Ishikawa (cell line): ENCODE measurements around the gene ABCA1.

Experiments used
- CEBPB ChIP-seq: IDR thresholded peaks from 2 replicates; pipeline ENCODE4 v1.6.1; 2012
- CREB1 ChIP-seq: IDR thresholded peaks from 2 replicates; pipeline ENCODE4 v1.6.1; 2012; ENCODE audit warnings: low read depth
- EP300 ChIP-seq: IDR thresholded peaks from 2 replicates; pipeline ENCODE4 v1.6.1; 2012; ENCODE audit warnings: borderline replicate concordance
- NFIC ChIP-seq: IDR thresholded peaks from 2 replicates; pipeline ENCODE4 v1.6.1; 2012
- RAD21 ChIP-seq: IDR thresholded peaks from 2 replicates; pipeline ENCODE4 v1.6.1; 2012; ENCODE audit warnings: low read depth
- TAF1 ChIP-seq: IDR thresholded peaks from 2 replicates; pipeline ENCODE4 v1.6.1; 2012; ENCODE audit warnings: low read depth, mild to moderate bottlenecking
- TCF12 ChIP-seq: IDR thresholded peaks from 2 replicates; pipeline ENCODE4 v1.6.1; 2012; ENCODE audit warnings: low read depth
- TEAD4 ChIP-seq: IDR thresholded peaks from 2 replicates; pipeline ENCODE4 v1.6.1; 2012
- YY1 ChIP-seq: IDR thresholded peaks from 2 replicates; pipeline ENCODE4 v1.6.1; 2012; ENCODE audit warnings: low read depth
- TF ChIP-seq, protein P1 (sequence below): IDR thresholded peaks from 2 replicates; pipeline ENCODE4 v1.6.1; 2012
- TF ChIP-seq, protein P2 (sequence below): IDR thresholded peaks from 2 replicates; pipeline ENCODE4 v1.6.1; 2012; ENCODE audit warnings: low read depth, mild to moderate bottlenecking
- TF ChIP-seq, protein P3 (sequence below): IDR thresholded peaks from 2 replicates; pipeline ENCODE4 v1.6.1; 2012

DNA sequence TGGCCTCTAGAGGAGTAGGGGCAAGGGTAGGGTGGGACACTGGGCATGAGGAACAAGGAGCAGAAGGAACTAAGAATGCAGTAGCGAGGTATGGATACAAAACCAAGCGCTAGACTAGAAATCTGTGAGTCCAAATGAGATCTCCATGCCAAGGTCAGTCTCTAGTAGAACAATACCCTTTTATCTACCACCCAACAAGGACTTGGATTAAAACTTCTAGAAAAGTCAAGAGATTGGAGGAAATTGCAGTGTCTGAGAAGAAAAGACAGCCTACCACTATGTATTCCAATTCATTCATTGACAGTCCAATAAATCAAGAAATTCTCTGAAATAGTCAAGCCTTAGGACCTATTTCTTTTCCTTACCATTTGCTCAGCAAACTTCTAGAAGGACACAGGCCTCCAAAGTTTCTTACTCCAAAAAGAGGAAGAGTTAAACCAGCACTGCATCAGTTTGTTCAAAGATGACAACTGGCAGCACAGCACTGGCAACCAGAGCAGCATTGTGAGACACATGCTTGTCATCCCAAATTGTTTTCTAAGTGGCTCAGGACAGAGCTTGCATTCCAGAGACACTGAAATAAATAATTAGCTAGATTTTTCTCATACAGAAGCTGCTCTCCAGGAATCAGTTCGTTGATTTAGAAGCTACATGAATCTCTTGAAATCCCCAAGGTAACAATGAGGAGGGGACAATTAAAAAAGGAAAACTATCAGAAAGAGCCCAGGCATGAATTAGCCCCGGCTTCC lies 22.6 kb downstream of the ABCA1 start:
- TF ChIP-seq, protein P1, sequence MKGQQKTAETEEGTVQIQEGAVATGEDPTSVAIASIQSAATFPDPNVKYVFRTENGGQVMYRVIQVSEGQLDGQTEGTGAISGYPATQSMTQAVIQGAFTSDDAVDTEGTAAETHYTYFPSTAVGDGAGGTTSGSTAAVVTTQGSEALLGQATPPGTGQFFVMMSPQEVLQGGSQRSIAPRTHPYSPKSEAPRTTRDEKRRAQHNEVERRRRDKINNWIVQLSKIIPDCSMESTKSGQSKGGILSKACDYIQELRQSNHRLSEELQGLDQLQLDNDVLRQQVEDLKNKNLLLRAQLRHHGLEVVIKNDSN: no peak
- TF ChIP-seq YY1: no peak
- TF ChIP-seq, protein P2, sequence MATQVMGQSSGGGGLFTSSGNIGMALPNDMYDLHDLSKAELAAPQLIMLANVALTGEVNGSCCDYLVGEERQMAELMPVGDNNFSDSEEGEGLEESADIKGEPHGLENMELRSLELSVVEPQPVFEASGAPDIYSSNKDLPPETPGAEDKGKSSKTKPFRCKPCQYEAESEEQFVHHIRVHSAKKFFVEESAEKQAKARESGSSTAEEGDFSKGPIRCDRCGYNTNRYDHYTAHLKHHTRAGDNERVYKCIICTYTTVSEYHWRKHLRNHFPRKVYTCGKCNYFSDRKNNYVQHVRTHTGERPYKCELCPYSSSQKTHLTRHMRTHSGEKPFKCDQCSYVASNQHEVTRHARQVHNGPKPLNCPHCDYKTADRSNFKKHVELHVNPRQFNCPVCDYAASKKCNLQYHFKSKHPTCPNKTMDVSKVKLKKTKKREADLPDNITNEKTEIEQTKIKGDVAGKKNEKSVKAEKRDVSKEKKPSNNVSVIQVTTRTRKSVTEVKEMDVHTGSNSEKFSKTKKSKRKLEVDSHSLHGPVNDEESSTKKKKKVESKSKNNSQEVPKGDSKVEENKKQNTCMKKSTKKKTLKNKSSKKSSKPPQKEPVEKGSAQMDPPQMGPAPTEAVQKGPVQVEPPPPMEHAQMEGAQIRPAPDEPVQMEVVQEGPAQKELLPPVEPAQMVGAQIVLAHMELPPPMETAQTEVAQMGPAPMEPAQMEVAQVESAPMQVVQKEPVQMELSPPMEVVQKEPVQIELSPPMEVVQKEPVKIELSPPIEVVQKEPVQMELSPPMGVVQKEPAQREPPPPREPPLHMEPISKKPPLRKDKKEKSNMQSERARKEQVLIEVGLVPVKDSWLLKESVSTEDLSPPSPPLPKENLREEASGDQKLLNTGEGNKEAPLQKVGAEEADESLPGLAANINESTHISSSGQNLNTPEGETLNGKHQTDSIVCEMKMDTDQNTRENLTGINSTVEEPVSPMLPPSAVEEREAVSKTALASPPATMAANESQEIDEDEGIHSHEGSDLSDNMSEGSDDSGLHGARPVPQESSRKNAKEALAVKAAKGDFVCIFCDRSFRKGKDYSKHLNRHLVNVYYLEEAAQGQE: no peak
- TF ChIP-seq EP300: no peak
- TF ChIP-seq CREB1: no peak
- no peak for TF ChIP-seq TEAD4
- no peak for TF ChIP-seq TAF1
- TF ChIP-seq RAD21: no peak
- TF ChIP-seq, protein P3, sequence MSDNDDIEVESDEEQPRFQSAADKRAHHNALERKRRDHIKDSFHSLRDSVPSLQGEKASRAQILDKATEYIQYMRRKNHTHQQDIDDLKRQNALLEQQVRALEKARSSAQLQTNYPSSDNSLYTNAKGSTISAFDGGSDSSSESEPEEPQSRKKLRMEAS: no peak
- TF ChIP-seq CEBPB: no peak
- no peak for TF ChIP-seq TCF12
- TF ChIP-seq NFIC: no peak
